Measurements from ENCODE around the gene CCDC110. TPM values are rescaled to one million over a fixed set of nuclear protein-coding genes. Genes with fewer than 3 reads are reported as not detected.
A peak's percentile ranks its signal among the peaks of the same experiment; 100 is the strongest.

The CCDC110 gene
- polyA plus RNA-seq, 1 donor (not counting 4 experiments of a cell fraction or from before 2014, with no cell fraction given), result not detected

DNA sequence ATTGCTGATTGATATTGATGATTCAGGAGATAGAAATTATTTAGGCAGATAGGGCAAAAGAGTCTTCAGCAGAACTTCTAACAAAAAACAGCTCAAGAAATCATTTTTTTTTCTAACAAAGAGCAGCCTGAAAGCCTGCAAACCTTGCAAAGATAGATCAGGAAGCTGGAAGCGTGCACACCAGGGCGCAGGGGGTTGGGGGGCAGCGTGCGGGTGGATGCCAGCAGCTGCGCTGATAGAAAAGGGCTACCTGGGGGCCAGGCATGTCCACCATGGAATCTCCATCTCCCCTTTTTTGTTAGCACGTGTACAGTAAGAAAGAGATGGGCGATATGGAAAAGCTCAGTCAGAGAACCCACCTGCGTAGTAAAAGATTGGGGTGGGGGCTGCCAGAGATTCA, 1.7 kb upstream of the CCDC110 start:
- DNase-seq (ENCODE audit: low read depth, low spot score), result no peak
- FAIRE-seq, result no peak

DNA sequence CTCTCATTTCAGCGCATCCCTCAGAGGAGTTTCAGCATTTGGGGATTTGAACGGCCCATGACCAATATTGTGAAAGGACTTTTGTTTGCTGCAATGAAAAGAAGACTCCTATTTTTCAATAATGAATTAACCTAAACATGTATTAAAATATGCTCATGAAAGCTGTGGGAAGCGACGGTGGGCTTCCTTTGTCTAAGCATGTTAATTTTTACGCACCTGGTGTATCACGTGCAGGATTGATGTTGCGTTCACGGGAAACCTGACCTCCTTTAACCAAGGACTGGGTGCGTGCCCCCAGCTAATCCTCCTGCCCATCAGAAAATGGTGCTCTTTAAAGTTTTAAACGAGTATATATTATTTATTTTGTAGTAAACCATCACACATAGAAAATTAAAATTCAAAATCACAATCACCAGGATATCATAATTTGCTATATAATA, 590 bp upstream of the CCDC110 start:
- Histone ChIP-seq H3K4me1 (ENCODE audit: control insufficient read depth, extremely low read depth, insufficient read depth, low read length) (peaks cover 9% of the 10 kb centered on the region), H3K27ac (ENCODE audit: control insufficient read depth, insufficient read depth, low read length) (no peak overlapping the region), H3K9ac (ENCODE audit: control insufficient read depth, extremely low read depth, insufficient read depth, low read length) (peak overlapping the region; percentile 50), H3K4me3 (ENCODE audit: control insufficient read depth in 2 of 3, extremely low read depth in 1 of 3, insufficient read depth in 2 of 3, low read depth in 1 of 3, low read length in 3 of 3) (peak overlapping the region; percentile 63 to 72 (median 72)), H3K79me2 (ENCODE audit: control insufficient read depth, insufficient read depth, low read length) (no peaks in the 10 kb centered on the region), H4K20me1 (ENCODE audit: control insufficient read depth, extremely low read depth, insufficient read depth, low read length) (no peaks in the 10 kb centered on the region), H3K36me3 (ENCODE audit: control insufficient read depth in 2 of 2, extremely low read depth in 1 of 2, insufficient read depth in 2 of 2, low read length in 2 of 2) (no peaks in the 10 kb centered on the region), H3K4me2 (ENCODE audit: control insufficient read depth, extremely low read depth, insufficient read depth, low read depth, low read length) (peak overlapping the region; percentile 87), H3K27me3 (ENCODE audit: control insufficient read depth, extremely low read depth, insufficient read depth, low read length) (peaks cover 15% of the 10 kb centered on the region), H3K9me3 (ENCODE audit: control insufficient read depth, low read depth, low read length) (no peaks in the 10 kb centered on the region), H2AFZ (ENCODE audit: control insufficient read depth, low read length) (peak overlapping the region; percentile 84), H3K9me1 (ENCODE audit: control insufficient read depth, extremely low read depth, insufficient read depth, low read length) (no peaks in the 10 kb centered on the region)
- TF ChIP-seq, protein P1, sequence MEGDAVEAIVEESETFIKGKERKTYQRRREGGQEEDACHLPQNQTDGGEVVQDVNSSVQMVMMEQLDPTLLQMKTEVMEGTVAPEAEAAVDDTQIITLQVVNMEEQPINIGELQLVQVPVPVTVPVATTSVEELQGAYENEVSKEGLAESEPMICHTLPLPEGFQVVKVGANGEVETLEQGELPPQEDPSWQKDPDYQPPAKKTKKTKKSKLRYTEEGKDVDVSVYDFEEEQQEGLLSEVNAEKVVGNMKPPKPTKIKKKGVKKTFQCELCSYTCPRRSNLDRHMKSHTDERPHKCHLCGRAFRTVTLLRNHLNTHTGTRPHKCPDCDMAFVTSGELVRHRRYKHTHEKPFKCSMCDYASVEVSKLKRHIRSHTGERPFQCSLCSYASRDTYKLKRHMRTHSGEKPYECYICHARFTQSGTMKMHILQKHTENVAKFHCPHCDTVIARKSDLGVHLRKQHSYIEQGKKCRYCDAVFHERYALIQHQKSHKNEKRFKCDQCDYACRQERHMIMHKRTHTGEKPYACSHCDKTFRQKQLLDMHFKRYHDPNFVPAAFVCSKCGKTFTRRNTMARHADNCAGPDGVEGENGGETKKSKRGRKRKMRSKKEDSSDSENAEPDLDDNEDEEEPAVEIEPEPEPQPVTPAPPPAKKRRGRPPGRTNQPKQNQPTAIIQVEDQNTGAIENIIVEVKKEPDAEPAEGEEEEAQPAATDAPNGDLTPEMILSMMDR (optimal IDR thresholded peaks at IDR 0.05 in 1 of 3, IDR thresholded peaks at IDR 0.05 in 1 of 3, conservative IDR thresholded peaks at IDR 0.05 in 1 of 3; ENCODE audit: extremely low read depth in 1 of 3, insufficient read depth in 2 of 3, low read length in 3 of 3), result no peak
- no peak for TF ChIP-seq EZH2 (IDR thresholded peaks at IDR 0.05; ENCODE audit: low read length)
- no peak for DNase-seq (ENCODE audit: low read depth, low spot score)
- no peak for FAIRE-seq
- dilution Hi-C loops (cut with MboI; ENCODE audit: extremely low pct_ligation_motif_present, low sequenced_read_pairs), result no loop called here

More for the DNA sequence above, 1.7 kb upstream of the CCDC110 start:
- Histone ChIP-seq H3K9me3 (ENCODE audit: control insufficient read depth, low read depth, low read length) (no peaks in the 10 kb centered on the region), H3K79me2 (ENCODE audit: control insufficient read depth, insufficient read depth, low read length) (no peaks in the 10 kb centered on the region), H4K20me1 (ENCODE audit: control insufficient read depth, extremely low read depth, insufficient read depth, low read length) (no peaks in the 10 kb centered on the region), H3K9ac (ENCODE audit: control insufficient read depth, extremely low read depth, insufficient read depth, low read length) (no peak overlapping the region), H3K4me1 (ENCODE audit: control insufficient read depth, extremely low read depth, insufficient read depth, low read length) (peaks cover 9% of the 10 kb centered on the region), H2AFZ (ENCODE audit: control insufficient read depth, low read length) (no peak overlapping the region), H3K4me2 (ENCODE audit: control insufficient read depth, extremely low read depth, insufficient read depth, low read depth, low read length) (no peak overlapping the region), H3K36me3 (ENCODE audit: control insufficient read depth in 2 of 2, extremely low read depth in 1 of 2, insufficient read depth in 2 of 2, low read length in 2 of 2) (no peaks in the 10 kb centered on the region), H3K9me1 (ENCODE audit: control insufficient read depth, extremely low read depth, insufficient read depth, low read length) (no peaks in the 10 kb centered on the region), H3K27me3 (ENCODE audit: control insufficient read depth, extremely low read depth, insufficient read depth, low read length) (peaks cover 15% of the 10 kb centered on the region), H3K27ac (ENCODE audit: control insufficient read depth, insufficient read depth, low read length) (no peak overlapping the region), H3K4me3 (ENCODE audit: control insufficient read depth in 2 of 3, extremely low read depth in 1 of 3, insufficient read depth in 2 of 3, low read depth in 1 of 3, low read length in 3 of 3) (no peak overlapping the region)
- TF ChIP-seq, protein P1 (optimal IDR thresholded peaks at IDR 0.05 in 1 of 3, IDR thresholded peaks at IDR 0.05 in 1 of 3, conservative IDR thresholded peaks at IDR 0.05 in 1 of 3; ENCODE audit: extremely low read depth in 1 of 3, insufficient read depth in 2 of 3, low read length in 3 of 3), result no peak
- TF ChIP-seq EZH2 (IDR thresholded peaks at IDR 0.05; ENCODE audit: low read length), result no peak
- dilution Hi-C loops (cut with MboI; ENCODE audit: extremely low pct_ligation_motif_present, low sequenced_read_pairs), result no loop called here
